Measurements from ENCODE around the gene HTATSF1.
A peak's percentile ranks its signal among the peaks of the same experiment; 100 is the strongest.

HTATSF1 gene

DNA sequence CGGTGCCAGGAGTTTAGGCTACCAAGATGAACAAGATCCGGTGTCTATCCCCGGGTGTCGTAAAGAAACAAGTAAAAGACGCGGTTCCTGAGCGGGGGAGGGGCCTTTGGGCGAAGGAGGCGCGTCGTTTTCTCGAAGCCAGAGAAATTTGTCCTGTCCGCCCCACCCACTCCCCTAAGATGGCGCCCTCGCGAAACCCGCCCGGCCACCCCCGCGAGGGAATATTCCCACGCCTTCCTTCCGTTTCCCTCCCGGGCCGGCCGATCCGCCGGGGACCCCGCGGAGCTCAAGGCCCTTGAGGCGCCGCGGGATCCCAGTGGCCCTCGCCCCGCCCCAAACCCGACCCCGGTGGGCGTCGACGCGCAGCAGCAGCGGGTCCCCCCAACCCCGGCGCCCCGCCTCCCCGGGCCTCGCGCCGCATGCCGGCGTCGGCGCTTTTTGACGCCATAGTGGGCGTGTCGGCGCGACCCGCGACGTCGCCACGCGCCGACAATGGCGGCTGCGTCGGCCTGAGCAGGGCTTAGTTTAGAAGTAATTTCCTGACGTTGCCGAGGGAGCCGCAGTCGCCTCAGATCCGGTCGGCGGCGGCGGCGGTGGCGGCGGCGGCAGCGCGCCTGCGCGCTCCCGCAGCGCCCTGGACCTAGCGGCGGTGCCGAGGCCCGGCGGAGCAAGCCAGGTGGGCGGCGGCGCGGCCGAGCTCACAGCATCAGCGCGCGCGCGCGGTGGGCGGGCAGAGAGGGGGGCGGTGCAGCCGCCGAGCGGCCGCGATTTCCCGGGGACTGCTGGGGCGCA, 432 bp upstream of the HTATSF1 start:
- peak; percentile 33 for DNase-seq

- no peak for DNase-seq
Observed at GRCh38 chrX:136519069-136519468, 21.7 kb downstream of the HTATSF1 start.

- DNase-seq: no peak
Observed at GRCh38 chrX:136523770-136524169, 26.4 kb downstream of the HTATSF1 start.

DNA sequence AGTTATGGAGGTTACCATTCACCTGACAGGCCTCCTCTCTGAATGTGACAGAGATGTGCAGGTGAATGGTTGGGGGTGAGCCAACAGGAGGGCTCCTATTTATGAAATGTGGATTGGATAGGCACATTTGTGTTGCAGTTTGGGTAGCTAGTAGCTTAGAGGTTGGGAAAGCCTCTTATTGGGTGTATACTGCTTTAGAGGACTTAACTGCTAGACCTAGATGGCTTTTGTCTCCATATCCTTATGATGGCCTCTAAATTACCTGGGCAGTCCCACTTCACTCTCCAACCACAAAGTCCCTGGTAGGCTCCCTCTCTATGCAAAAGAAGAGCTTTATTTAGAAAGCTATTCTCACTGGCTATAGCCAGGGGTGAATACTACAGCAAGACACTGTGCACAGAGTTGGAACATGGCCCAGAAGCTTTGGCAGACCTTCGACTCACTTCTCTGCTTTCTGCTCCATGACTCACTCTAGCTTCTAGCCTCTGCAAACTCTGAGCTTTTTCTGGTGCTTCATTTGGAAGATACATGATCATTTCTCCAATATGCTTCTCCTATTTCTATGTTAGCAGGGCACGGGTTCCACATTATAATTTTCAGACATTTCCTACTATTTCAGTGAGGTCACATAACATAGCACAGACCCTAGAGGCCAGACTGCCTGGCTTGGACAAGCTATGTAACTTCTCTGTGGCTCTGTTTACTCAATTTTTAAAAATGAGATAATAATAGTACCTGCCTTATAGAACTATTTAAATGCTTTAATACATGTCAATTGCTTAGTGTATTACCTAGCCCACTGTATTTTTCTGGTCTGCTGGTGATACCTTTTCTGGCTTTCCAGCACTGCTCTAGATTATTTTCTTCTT, 28.6 kb downstream of the HTATSF1 start:
- no peak for DNase-seq

- no peak for DNase-seq
Observed at GRCh38 chrX:136528645-136529315, 31.4 kb downstream of the HTATSF1 start.

DNA sequence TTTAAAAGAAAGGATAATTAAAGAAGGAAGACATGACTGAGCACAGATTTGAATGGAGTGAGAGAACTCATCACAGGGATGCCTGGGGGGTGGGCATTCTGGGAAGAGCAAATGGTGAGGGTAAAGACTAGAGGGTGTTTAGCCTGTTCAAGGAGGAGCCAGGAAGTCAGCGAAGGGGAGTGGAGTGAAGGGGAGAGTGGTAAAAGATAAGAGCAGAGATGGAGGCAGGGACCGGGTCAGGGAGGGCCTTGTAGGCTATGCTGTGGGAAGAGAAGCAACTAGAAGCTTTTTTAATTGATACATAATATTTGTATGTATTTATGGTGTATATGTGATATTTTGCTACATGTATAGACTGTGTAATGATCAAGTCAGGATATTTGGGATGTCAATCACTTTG, 32.4 kb downstream of the HTATSF1 start:
- no peak for DNase-seq

DNA sequence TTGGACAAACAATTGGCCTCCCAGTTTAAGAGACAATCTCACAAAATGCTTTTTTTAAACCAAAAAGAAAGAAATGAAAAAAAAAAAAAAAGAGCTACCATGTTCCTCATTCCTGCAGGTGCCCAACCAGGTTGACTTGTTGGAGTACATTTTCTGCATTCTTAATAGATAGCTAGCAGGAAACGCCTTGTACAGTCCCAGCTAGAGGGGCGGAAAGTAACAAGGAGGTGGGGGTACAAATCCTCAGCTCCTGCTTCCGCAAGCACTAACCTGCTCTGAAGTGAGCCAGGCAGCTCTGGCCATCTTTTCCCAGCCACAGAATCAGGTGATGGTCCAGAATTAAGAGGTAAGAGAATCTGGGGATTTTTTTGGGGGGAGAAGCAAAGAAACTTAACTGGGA, 34.6 kb downstream of the HTATSF1 start, which contains the start of gene VGLL1:
TSS of gene VGLL1 (plus strand) at position 265 of the 400 bp plus-strand sequence. CDS start 3,806 bp downstream, outside the sequence.
- no peak for DNase-seq

GRCh38 chrX:136534131-136534530, 36.7 kb downstream of the HTATSF1 start:
- no peak for DNase-seq

DNA sequence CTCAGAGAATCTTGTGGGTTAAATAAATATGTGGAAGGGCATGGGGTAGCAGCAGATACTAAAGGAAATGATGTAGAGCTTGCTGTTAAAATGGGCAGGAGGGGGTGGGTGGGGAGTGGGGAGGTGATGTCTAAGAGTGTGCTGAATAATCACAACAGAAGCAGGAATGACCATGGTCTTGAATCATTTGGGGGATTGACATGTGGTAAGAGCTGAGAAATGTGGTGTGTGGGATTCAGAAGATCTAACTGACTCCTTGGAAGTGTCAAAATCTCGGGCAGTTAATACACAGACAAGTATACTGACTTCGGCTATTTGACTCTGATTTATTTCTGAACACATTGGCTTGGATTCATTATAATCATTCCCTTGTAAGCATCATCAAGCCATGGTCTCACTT, 41.4 kb downstream of the HTATSF1 start:
- no peak for DNase-seq

DNA sequence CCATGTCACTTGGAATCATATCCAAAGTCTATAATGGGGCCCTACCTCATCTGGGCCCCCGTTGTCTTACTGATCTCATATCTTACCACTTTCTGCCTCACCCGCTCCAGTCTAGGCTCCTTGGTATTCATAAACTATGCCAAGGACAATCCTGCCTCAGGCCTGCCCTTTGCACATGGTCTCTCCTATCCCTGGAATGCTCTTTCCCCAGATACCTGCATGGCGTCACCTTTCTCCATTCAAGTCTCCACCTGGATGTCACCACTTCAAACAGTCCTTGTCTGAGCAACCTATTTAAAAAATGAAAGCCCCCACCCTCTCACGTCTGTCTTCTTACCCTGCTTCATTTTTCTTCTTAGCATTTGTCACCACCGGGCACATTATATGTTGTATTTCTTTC, 42.8 kb downstream of the HTATSF1 start:
- DNase-seq: no peak

DNA sequence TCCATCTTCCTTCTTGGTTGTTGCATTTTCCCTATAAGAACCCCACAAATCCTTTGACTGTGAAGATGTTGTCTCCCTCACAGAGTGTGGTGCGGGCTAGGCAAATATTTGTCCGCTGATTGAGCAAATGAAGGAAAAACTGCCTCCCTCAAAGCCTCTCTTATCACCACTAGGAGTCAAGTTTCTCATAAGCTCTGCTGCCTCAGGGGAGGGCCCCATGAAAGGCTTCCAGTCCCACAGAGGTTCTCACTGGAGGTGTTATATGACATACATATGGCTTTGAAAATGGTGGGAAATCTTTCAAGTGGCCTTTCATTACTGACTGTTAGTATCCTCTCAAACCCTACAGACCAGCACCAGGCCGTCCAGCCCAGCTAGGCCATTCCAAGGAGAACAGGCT, 43.9 kb downstream of the HTATSF1 start:
- DNase-seq: no peak

DNA sequence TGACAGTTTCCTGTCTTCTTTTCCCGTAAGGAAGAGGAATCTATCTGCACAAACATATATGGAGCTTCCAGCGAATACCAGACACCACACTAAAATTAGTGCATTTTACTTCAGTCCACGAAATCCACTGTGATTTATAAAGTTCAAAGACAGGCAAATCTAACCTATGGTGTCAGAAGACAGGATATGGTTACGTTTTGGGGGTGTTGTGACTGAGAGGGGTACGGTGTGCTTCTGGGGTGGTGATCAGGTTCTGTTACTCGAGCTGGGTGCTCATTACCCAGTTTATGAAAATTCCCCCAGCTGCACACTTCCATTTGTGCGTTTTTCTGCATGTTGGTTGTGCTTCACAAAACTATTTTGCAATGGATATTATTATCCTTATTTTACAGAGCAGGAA, 44.9 kb downstream of the HTATSF1 start:
- DNase-seq: no peak

GRCh38 chrX:136546371-136546781, 49.0 kb downstream of the HTATSF1 start:
- DNase-seq: no peak

DNA sequence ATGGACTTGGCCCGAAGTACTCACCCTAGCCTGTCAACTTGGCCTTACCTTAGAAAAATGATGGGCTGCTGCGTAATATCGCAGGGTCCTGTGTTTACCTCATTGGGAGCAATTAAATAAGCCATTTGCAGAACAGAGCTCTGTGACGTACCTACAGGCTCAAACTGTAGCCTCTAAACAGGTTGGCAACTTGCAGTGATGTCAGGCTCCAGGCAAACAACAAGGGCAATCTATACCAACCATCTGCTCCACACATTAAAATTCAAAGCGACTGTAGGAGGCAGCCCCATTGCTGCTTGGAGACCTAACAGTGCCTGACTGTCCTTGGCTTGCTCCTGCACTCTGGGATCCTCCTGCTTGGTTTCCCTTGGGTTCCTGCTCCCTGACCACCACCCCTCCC, 51.8 kb downstream of the HTATSF1 start:
- DNase-seq: no peak

- no peak for DNase-seq
Observed at GRCh38 chrX:136551410-136551809, 54.0 kb downstream of the HTATSF1 start.

- no peak for DNase-seq
Observed at GRCh38 chrX:136555694-136556093, 58.3 kb downstream of the HTATSF1 start.
